ENCODE results near the gene SLMAP.

Gene SLMAP

DNA sequence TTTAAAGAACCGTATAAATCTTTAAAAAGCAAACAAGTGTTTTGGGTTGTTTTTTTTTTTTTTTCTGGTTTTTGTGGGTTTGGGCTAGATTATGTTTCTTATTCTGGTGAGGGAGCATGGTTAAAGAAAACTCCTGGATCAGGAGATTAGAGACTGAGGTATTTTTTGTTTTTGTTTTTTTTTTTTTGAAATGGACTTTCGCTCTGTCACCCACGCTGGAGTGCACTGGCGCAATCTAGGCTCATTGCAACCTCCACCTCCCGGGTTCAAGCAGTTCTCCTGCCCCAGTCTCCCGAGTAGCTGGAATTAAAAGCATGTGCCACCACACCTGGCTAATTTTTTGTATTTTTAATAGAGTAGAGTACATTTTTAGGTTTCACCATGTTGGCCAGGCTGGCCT, 95.2 kb downstream of the SLMAP start:
- H3K79me2 ChIP-seq (ENCODE audit: low read length): no peaks in the 10 kb centered on the region
- no peaks in the 10 kb centered on the region for H3K27me3 ChIP-seq (replicated peaks; ENCODE audit: insufficient read depth, low read length)
- no peaks in the 10 kb centered on the region for H3K4me1 ChIP-seq (ENCODE audit: low read length)
- H3K4me2 ChIP-seq (ENCODE audit: low read depth, low read length): no peak overlapping the region
- no peaks in the 10 kb centered on the region for H3K9me3 ChIP-seq (replicated peaks; ENCODE audit: insufficient read depth, low read length)
- H3K4me3 ChIP-seq (ENCODE audit: low read length): no peak overlapping the region
- no peak for DNase-seq
- no peak overlapping the region for H2AFZ ChIP-seq (ENCODE audit: low read length)
- no peak overlapping the region for H3K27ac ChIP-seq (ENCODE audit: low read length)
- H3K9me2 ChIP-seq (replicated peaks; ENCODE audit: insufficient read depth, low read length): no peaks in the 10 kb centered on the region
- no peaks in the 10 kb centered on the region for H4K20me1 ChIP-seq (ENCODE audit: insufficient read depth, low read length)
- no peaks in the 10 kb centered on the region for H3K36me3 ChIP-seq (replicated peaks; ENCODE audit: insufficient read depth, low read length)
- TF ChIP-seq EZH2phosphoT487 (IDR thresholded peaks at IDR 0.05; ENCODE audit: low read length) (no peak), EZH2 (optimal IDR thresholded peaks at IDR 0.05; ENCODE audit: low read depth, low read length) (no peak)
- TF ChIP-seq, protein P1, sequence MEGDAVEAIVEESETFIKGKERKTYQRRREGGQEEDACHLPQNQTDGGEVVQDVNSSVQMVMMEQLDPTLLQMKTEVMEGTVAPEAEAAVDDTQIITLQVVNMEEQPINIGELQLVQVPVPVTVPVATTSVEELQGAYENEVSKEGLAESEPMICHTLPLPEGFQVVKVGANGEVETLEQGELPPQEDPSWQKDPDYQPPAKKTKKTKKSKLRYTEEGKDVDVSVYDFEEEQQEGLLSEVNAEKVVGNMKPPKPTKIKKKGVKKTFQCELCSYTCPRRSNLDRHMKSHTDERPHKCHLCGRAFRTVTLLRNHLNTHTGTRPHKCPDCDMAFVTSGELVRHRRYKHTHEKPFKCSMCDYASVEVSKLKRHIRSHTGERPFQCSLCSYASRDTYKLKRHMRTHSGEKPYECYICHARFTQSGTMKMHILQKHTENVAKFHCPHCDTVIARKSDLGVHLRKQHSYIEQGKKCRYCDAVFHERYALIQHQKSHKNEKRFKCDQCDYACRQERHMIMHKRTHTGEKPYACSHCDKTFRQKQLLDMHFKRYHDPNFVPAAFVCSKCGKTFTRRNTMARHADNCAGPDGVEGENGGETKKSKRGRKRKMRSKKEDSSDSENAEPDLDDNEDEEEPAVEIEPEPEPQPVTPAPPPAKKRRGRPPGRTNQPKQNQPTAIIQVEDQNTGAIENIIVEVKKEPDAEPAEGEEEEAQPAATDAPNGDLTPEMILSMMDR (IDR thresholded peaks at IDR 0.05; ENCODE audit: low read length): no peak
- no peaks in the 10 kb centered on the region for H3F3A ChIP-seq (ENCODE audit: insufficient read depth, low read length)
- no peak overlapping the region for H3K9ac ChIP-seq (ENCODE audit: low read length)

- Histone ChIP-seq H3K9me3 (replicated peaks; ENCODE audit: insufficient read depth, low read length) (no peaks in the 10 kb centered on the region), H3K79me2 (ENCODE audit: low read length) (no peaks in the 10 kb centered on the region), H3K36me3 (replicated peaks; ENCODE audit: insufficient read depth, low read length) (no peaks in the 10 kb centered on the region), H3F3A (ENCODE audit: insufficient read depth, low read length) (no peaks in the 10 kb centered on the region), H3K4me1 (ENCODE audit: low read length) (no peaks in the 10 kb centered on the region), H3K4me3 (ENCODE audit: low read length) (no peak overlapping the region), H3K9me2 (replicated peaks; ENCODE audit: insufficient read depth, low read length) (no peaks in the 10 kb centered on the region), H3K27me3 (replicated peaks; ENCODE audit: insufficient read depth, low read length) (no peaks in the 10 kb centered on the region), H3K4me2 (ENCODE audit: low read depth, low read length) (no peak overlapping the region), H3K9ac (ENCODE audit: low read length) (no peak overlapping the region), H4K20me1 (ENCODE audit: insufficient read depth, low read length) (no peaks in the 10 kb centered on the region), H2AFZ (ENCODE audit: low read length) (no peak overlapping the region), H3K27ac (ENCODE audit: low read length) (no peak overlapping the region)
- DNase-seq: no peak
- TF ChIP-seq, protein P1 (IDR thresholded peaks at IDR 0.05; ENCODE audit: low read length): peak; percentile 6; the same call in 1 of the 2 replicates
- no peak for TF ChIP-seq EZH2 (optimal IDR thresholded peaks at IDR 0.05; ENCODE audit: low read depth, low read length)
These were observed 96.8 kb downstream of the SLMAP start for GRCh38 chr3:57852896-57853295.

DNA sequence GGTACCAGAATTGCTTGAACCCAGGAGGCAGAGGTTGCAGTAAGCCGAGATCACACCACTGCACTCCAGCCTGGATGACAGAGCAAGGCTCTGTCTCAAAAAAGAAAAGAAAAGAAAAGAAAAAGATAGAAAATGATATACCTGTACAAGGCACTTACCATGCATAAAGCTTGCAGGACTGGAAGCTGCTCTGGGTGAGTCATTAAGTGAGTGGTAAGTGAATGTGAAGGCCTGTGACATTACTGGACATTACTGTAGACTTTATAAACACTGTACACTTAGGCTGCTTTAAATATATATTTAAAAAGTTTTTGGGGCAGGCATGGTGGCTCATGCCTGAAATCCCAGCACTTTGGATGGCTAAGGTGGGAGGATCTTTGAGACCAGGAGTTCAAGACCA, 99.2 kb downstream of the SLMAP start:
- Histone ChIP-seq H3K4me2 (ENCODE audit: low read depth, low read length) (no peak overlapping the region), H3K4me1 (ENCODE audit: low read length) (no peaks in the 10 kb centered on the region), H3K79me2 (ENCODE audit: low read length) (no peaks in the 10 kb centered on the region), H3K27ac (ENCODE audit: low read length) (no peak overlapping the region), H3K9ac (ENCODE audit: low read length) (no peak overlapping the region), H3K27me3 (replicated peaks; ENCODE audit: insufficient read depth, low read length) (no peaks in the 10 kb centered on the region), H3K36me3 (replicated peaks; ENCODE audit: insufficient read depth, low read length) (no peaks in the 10 kb centered on the region; the same call in 1 of the 2 replicates), H3K4me3 (ENCODE audit: low read length) (no peak overlapping the region), H3F3A (ENCODE audit: insufficient read depth, low read length) (no peaks in the 10 kb centered on the region), H4K20me1 (ENCODE audit: insufficient read depth, low read length) (no peaks in the 10 kb centered on the region), H3K9me3 (replicated peaks; ENCODE audit: insufficient read depth, low read length) (no peaks in the 10 kb centered on the region), H2AFZ (ENCODE audit: low read length) (no peak overlapping the region), H3K9me2 (replicated peaks; ENCODE audit: insufficient read depth, low read length) (no peaks in the 10 kb centered on the region)
- TF ChIP-seq EZH2phosphoT487 (IDR thresholded peaks at IDR 0.05; ENCODE audit: low read length) (no peak), EZH2 (optimal IDR thresholded peaks at IDR 0.05; ENCODE audit: low read depth, low read length) (no peak)
- TF ChIP-seq, protein P1 (IDR thresholded peaks at IDR 0.05; ENCODE audit: low read length): no peak
- DNase-seq: no peak

Measured in MM.1S (cell line).